SU-DHL-6 (cell line): Measurements from ENCODE around the gene BEST2.

Experiments
- CTCF ChIP-seq: fragments of 200-600 bp; sonication (generic); IDR thresholded peaks from one replicate; pipeline ENCODE4 v1.5.1; 2017; ENCODE audit warnings: antibody characterized with exemption, mild to moderate bottlenecking, low read length, moderate library complexity; ENCODE audit not compliant: insufficient read depth, poor library complexity, severe bottlenecking
- EZH2phosphoT487 ChIP-seq: fragments of 200-600 bp; sonication (generic), shearing (Covaris generic); conservative IDR thresholded peaks from 2 replicates; pipeline ENCODE4 v1.6.1; 2018; ENCODE audit warnings: mild to moderate bottlenecking, antibody characterized with exemption, low read length, moderate library complexity, mixed read lengths

DNA sequence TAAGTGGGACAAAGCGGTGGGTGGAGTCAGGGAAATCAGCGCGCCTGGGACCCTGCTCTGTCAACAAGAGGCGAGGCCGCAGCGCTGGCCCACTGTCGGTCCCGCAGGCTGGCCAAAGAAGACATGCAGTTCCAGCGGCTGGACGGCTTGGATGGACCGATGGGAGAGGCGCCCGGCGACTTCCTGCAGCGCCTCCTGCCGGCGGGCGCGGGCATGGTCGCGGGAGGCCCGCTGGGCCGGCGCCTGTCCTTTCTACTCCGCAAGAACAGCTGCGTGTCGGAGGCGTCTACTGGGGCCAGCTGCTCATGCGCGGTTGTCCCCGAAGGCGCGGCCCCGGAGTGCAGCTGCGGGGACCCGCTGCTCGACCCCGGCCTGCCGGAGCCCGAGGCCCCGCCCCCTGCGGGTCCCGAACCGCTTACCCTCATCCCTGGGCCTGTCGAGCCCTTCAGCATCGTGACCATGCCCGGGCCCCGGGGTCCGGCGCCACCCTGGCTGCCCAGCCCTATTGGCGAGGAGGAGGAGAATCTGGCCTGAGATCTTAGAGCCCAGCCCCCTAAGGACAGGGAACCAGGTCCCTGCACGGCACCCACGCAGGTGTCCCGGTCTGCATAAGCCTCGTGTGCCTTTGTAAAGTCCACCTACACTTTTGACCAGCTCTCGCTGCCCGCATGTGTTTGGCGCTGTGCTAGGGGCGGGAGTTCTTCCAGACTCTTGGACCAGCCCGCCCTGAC, 6.1 kb downstream of the BEST2 start:
- peak; percentile 87 for TF ChIP-seq CTCF
- TF ChIP-seq EZH2phosphoT487 = no peak
